Stimulated activated CD8-positive, alpha-beta memory T cell treated with anti-CD3 and anti-CD28 coated beads, Interleukin-15, amount 100 ng/mL, for 1 hour (primary cell): ENCODE results near the gene PKP1.

ENCODE experiments used
- DNase-seq: peaks from one replicate; pipeline ENCODE4 v3.0.0-alpha.2; 2020; ENCODE audit warnings: low read depth

Gene PKP1

GRCh38 chr1:201281573-201281972 lies 1.7 kb upstream of the PKP1 start:
- DNase-seq = no peak

- DNase-seq = no peak
Measured at GRCh38 chr1:201282216-201282615, 1.1 kb upstream of the PKP1 start.

- DNase-seq = no peak
Measured at GRCh38 chr1:201283836-201284553, 689 bp downstream of the PKP1 start.

GRCh38 chr1:201284636-201285035 lies 1.3 kb downstream of the PKP1 start:
- DNase-seq = no peak

- DNase-seq = no peak
Measured at GRCh38 chr1:201285846-201286245, 2.5 kb downstream of the PKP1 start.

- DNase-seq = no peak
Measured at GRCh38 chr1:201286445-201286844, 3.1 kb downstream of the PKP1 start.

- DNase-seq = no peak
Measured at GRCh38 chr1:201288007-201288406, 4.7 kb downstream of the PKP1 start.

GRCh38 chr1:201288765-201289164 lies 5.5 kb downstream of the PKP1 start:
- no peak for DNase-seq

GRCh38 chr1:201290551-201290950 lies 7.2 kb downstream of the PKP1 start:
- no peak for DNase-seq

GRCh38 chr1:201291916-201292315 lies 8.6 kb downstream of the PKP1 start:
- DNase-seq = no peak

- no peak for DNase-seq
Measured at GRCh38 chr1:201294876-201295275, 11.6 kb downstream of the PKP1 start.

GRCh38 chr1:201295346-201295745 lies 12.0 kb downstream of the PKP1 start:
- no peak for DNase-seq

- no peak for DNase-seq
Measured at GRCh38 chr1:201295861-201296260, 12.6 kb downstream of the PKP1 start.

GRCh38 chr1:201296352-201296751 lies 13.0 kb downstream of the PKP1 start:
- DNase-seq = no peak

GRCh38 chr1:201298396-201299381 lies 15.4 kb downstream of the PKP1 start:
- DNase-seq = no peak

- no peak for DNase-seq
Measured at GRCh38 chr1:201299968-201300367, 16.7 kb downstream of the PKP1 start.

GRCh38 chr1:201300641-201301040 lies 17.3 kb downstream of the PKP1 start:
- no peak for DNase-seq

GRCh38 chr1:201302163-201303152 lies 19.2 kb downstream of the PKP1 start:
- no peak for DNase-seq

- no peak for DNase-seq
Measured at GRCh38 chr1:201304126-201304525, 20.8 kb downstream of the PKP1 start.

- DNase-seq = no peak
Measured at GRCh38 chr1:201305815-201306214, 22.5 kb downstream of the PKP1 start.

- no peak for DNase-seq
Measured at GRCh38 chr1:201307231-201307630, 23.9 kb downstream of the PKP1 start.
